ENCODE results near the gene HECW1. TPM values are rescaled to one million over a fixed set of nuclear protein-coding genes. Genes with fewer than 3 reads are reported as not detected.
A peak's percentile ranks its signal among the peaks of the same experiment; 100 is the strongest.
"Not testable (repeated sequence)": the region's sequence is repeated elsewhere in the genome, so short reads cannot be mapped to it uniquely, and the experiment has no call there.

Gene HECW1
- total and polyA plus RNA-seq, 5 donors from 2014 or later, result 0.11 to 0.68 (median 0.34) TPM; not detected in 1

DNA sequence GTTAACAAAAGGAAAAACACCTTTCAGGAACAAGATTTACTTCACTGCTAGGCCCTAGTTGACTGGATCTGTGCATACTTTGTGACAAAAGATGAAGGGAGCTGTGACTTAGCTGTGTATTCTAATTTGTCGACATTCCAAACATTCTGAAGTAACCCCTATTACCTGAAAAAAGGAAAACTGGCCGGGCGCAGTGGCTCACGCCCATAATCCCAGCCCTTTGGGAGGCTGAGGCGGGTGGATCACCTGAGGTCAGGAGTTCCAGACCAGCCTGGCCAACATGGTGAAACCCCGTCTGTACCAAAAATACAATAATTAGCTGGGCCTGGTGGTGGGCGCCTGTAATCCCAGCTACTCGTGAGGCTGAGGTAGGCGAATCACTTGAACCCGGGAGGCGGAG is 472.3 kb downstream of the HECW1 start:
- not testable (repeated sequence) for ATAC-seq (ENCODE audit: low read depth in 2 of 2); H3K9me3 ChIP-seq (ENCODE audit: control insufficient read depth in 2 of 2, low read length in 2 of 2)
- peak overlapping the region; percentile 95 for H3K27ac ChIP-seq (ENCODE audit: insufficient read depth, low read length, poor library complexity, severe bottlenecking)

DNA sequence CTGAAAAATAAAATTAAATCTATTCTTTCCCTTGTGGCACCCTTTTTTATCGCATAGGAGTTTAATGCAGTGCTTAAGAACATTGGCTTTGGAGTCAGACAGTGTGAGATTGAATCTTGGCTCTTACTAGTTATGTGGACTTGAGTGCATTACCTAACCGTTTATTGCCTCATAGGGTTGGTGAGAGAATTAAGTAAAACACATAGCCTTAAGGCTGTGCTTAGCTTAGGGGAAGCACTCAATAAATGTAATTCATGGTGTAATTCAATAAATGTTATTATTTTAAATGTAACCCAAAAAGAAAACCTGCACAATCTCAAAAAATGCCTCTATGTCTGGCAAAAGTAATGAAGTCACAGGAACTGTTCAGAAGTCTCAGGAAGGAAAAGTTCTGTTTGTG is 473.1 kb downstream of the HECW1 start:
- H3K9me3 Mint-ChIP-seq, result no peaks in the 10 kb centered on the region
- peak overlapping the region; percentile 92 to 99 (median 97) for H3K4me3 Mint-ChIP-seq
- peaks cover 11% of the 10 kb centered on the region for H3K27me3 Mint-ChIP-seq
- Histone ChIP-seq H3K9me3 (ENCODE audit: control insufficient read depth in 2 of 2, low read length in 2 of 2) (no peaks in the 10 kb centered on the region), H3K4me3 (ENCODE audit: low read depth, low read length) (peak overlapping the region; percentile 95), H3K27me3 (ENCODE audit: control insufficient read depth, insufficient read depth, low read length) (peaks cover 10% of the 10 kb centered on the region), H3K4me1 (ENCODE audit: control insufficient read depth, insufficient read depth, low read length, poor library complexity, severe bottlenecking) (peaks cover 65% of the 10 kb centered on the region), H3K36me3 (ENCODE audit: control insufficient read depth, insufficient read depth, low read length) (no peaks in the 10 kb centered on the region), H3K27ac (ENCODE audit: insufficient read depth, low read length, poor library complexity, severe bottlenecking) (peak overlapping the region; percentile 95)
- DNase-seq, result peak in 2 of 3 donors; percentile 24 to 36
- H3K4me1 Mint-ChIP-seq, result peaks cover 28 to 52% (median 42%) of the 10 kb centered on the region in 4 donors
- ATAC-seq (ENCODE audit: low read depth in 2 of 2), result no peak
- H3K36me3 Mint-ChIP-seq, result peaks cover 4% of the 10 kb centered on the region
- H3K27ac Mint-ChIP-seq, result peak overlapping the region; percentile 58 to 98 (median 96)

More for the DNA sequence above, 472.3 kb downstream of the HECW1 start:
- H3K9me3 Mint-ChIP-seq; H3K27me3 ChIP-seq (ENCODE audit: control insufficient read depth, insufficient read depth, low read length); H3K36me3 Mint-ChIP-seq; DNase-seq; H3K36me3 ChIP-seq (ENCODE audit: control insufficient read depth, insufficient read depth, low read length): not testable (repeated sequence)
- H3K27ac Mint-ChIP-seq, result peak overlapping the region; percentile 96 to 99 (median 98)
- H3K4me1 Mint-ChIP-seq, result peaks cover 28 to 45% (median 37%) of the 10 kb centered on the region in 4 donors
- peak overlapping the region; percentile 92 to 99 (median 97) for H3K4me3 Mint-ChIP-seq
- H3K4me1 ChIP-seq (ENCODE audit: control insufficient read depth, insufficient read depth, low read length, poor library complexity, severe bottlenecking), result peaks cover 56% of the 10 kb centered on the region
- H3K4me3 ChIP-seq (ENCODE audit: low read depth, low read length), result peak overlapping the region; percentile 95
- H3K27me3 Mint-ChIP-seq, result peaks cover 11% of the 10 kb centered on the region

DNA sequence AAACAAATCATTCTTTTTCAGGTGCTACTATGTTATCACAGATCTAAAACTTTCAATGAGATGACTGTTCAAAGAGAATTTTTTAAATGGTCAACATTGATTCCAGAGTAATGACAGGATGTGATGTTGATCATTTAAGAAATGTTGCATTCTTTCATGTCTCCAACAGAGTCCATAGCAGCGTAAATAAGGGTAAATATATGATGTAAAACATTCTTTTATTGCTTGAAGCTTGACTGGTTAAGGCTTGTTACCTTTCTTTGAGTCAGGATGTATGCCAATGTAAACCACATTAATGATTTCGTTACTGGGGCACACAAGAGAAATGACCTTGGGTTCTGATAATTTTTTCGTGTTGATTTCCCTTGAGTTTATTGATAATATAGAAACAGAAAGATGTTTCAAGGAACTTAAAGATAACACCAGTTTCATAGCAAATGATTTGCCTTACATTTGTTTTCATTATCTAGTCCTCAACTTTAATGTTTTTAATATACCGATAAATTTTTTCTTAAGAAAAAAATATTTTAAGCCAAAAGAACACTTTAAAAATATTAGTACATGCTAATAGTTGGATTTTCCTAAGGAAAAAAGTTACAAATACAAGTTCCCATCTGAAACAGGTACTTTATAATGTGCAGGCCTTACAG is 473.9 kb downstream of the HECW1 start:
- Mint-ChIP-seq H3K9me3 (no peaks in the 10 kb centered on the region), H3K27ac (peak overlapping the region; percentile 96 to 99 (median 98)), H3K4me1 (peaks cover 35 to 60% (median 49%) of the 10 kb centered on the region in 4 donors), H3K4me3 (peak overlapping the region; percentile 92 to 99 (median 97)), H3K27me3 (peaks cover 9% of the 10 kb centered on the region), H3K36me3 (peaks cover 4% of the 10 kb centered on the region)
- DNase-seq (peak in 2 of 3 donors; percentile 56 to 66), ATAC-seq (ENCODE audit: low read depth in 2 of 2) (no peak)
- Histone ChIP-seq H3K36me3 (ENCODE audit: control insufficient read depth, insufficient read depth, low read length) (no peaks in the 10 kb centered on the region), H3K4me3 (ENCODE audit: low read depth, low read length) (peak overlapping the region; percentile 95), H3K9me3 (ENCODE audit: control insufficient read depth in 2 of 2, low read length in 2 of 2) (no peaks in the 10 kb centered on the region), H3K27ac (ENCODE audit: insufficient read depth, low read length, poor library complexity, severe bottlenecking) (peak overlapping the region; percentile 95), H3K27me3 (ENCODE audit: control insufficient read depth, insufficient read depth, low read length) (peaks cover 7% of the 10 kb centered on the region), H3K4me1 (ENCODE audit: control insufficient read depth, insufficient read depth, low read length, poor library complexity, severe bottlenecking) (peaks cover 73% of the 10 kb centered on the region)

DNA sequence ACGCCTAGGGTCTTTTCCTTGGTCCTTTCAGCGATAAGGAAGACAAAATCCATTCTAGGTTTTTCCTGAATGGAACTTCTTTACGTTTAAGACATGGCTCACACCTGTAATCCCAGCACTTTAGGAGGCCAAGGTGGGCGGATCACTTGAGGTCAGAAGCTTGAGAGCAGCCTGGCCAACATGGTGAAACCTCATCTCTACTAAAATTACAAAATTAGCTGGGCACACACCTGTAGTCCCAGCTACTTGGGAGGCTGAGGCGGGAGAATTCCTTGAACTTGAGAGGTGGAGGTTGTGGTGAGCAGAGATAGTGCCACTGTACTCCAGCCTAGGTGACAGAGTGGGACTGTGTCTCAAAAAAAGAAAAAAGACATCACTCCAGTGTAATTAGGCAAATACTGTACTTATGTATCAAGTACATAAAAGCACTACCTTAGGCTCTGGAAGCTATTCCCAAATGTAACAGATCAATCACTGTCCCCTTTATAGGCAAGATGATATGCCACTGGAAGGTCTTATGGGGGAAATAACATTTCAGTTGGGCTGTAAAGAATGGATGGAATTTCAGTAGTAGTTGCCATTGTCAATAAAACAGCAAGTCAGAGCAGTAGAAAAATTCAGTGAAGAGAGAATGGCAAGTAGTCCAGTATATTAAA is 476.2 kb downstream of the HECW1 start:
- H3K4me3 Mint-ChIP-seq, result peak overlapping the region; percentile 46 to 82 (median 67)
- no peaks in the 10 kb centered on the region for H3K36me3 ChIP-seq (ENCODE audit: control insufficient read depth, insufficient read depth, low read length)
- peak overlapping the region; percentile 95 for H3K27ac ChIP-seq (ENCODE audit: insufficient read depth, low read length, poor library complexity, severe bottlenecking)
- H3K4me3 ChIP-seq (ENCODE audit: low read depth, low read length), result peak overlapping the region; percentile 95
- H3K4me1 ChIP-seq (ENCODE audit: control insufficient read depth, insufficient read depth, low read length, poor library complexity, severe bottlenecking), result peaks cover 87% of the 10 kb centered on the region
- H3K9me3 Mint-ChIP-seq, result no peaks in the 10 kb centered on the region
- no peaks in the 10 kb centered on the region for H3K27me3 ChIP-seq (ENCODE audit: control insufficient read depth, insufficient read depth, low read length)
- H3K9me3 ChIP-seq (ENCODE audit: control insufficient read depth in 2 of 2, low read length in 2 of 2), result no peaks in the 10 kb centered on the region
- H3K27ac Mint-ChIP-seq, result peak overlapping the region in 2 of 3 donors; percentile 77 to 83
- DNase-seq (no peak), ATAC-seq (ENCODE audit: low read depth in 2 of 2) (no peak)
- H3K27me3 Mint-ChIP-seq, result peaks cover 5% of the 10 kb centered on the region
- peaks cover 7% of the 10 kb centered on the region for H3K36me3 Mint-ChIP-seq
- peaks cover 46 to 81% (median 65%) of the 10 kb centered on the region in 4 donors for H3K4me1 Mint-ChIP-seq

DNA sequence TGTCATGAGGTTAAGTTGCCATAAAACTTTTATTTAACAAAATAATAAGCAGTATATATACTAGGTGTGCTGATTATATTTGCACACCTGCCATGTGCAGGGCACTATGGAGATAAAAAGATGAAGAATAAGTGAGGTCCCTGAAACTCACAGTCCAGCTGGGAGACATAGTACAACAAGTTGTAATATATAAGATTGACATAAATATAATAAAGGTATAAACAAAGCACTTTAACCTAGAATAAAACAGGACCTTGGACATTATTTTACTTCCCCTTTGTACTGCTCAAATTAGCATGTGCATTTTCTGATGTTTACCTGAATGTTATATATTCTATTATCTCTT is 476.7 kb downstream of the HECW1 start:
- H3K36me3 Mint-ChIP-seq, result peaks cover 7% of the 10 kb centered on the region
- DNase-seq (no peak), ATAC-seq (ENCODE audit: low read depth in 2 of 2) (no peak)
- Histone ChIP-seq H3K27me3 (ENCODE audit: control insufficient read depth, insufficient read depth, low read length) (no peaks in the 10 kb centered on the region), H3K36me3 (ENCODE audit: control insufficient read depth, insufficient read depth, low read length) (no peaks in the 10 kb centered on the region), H3K9me3 (ENCODE audit: control insufficient read depth in 2 of 2, low read length in 2 of 2) (no peaks in the 10 kb centered on the region), H3K27ac (ENCODE audit: insufficient read depth, low read length, poor library complexity, severe bottlenecking) (peak overlapping the region; percentile 95), H3K4me3 (ENCODE audit: low read depth, low read length) (peak overlapping the region; percentile 27), H3K4me1 (ENCODE audit: control insufficient read depth, insufficient read depth, low read length, poor library complexity, severe bottlenecking) (peaks cover 89% of the 10 kb centered on the region)
- peak overlapping the region in 2 of 3 donors; percentile 83 to 84 for H3K27ac Mint-ChIP-seq
- no peaks in the 10 kb centered on the region for H3K9me3 Mint-ChIP-seq
- H3K4me3 Mint-ChIP-seq, result peak overlapping the region; percentile 33 to 82 (median 67)
- H3K27me3 Mint-ChIP-seq, result no peaks in the 10 kb centered on the region
- H3K4me1 Mint-ChIP-seq, result peaks cover 51 to 81% (median 68%) of the 10 kb centered on the region in 4 donors

DNA sequence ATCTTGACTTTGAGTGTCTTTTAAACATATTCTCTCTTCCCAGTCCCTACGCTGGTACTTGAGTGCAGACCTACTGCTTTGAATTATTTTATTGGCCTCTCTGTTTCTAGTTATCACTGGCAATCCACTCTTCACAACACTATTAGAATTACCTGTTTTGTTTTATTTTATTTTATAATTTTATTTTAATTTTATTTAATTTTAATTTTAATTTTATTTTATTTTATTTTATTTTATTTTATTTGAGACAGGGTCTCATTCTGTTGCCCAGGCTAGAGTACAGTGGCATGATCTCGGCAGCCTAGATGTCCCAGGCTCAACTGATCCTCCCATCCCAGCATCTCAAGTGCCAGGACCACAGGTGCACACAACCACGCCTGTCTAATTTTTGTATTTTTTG is 477.3 kb downstream of the HECW1 start:
- peaks cover 57 to 87% (median 74%) of the 10 kb centered on the region in 4 donors for H3K4me1 Mint-ChIP-seq
- peak overlapping the region; percentile 27 for H3K4me3 ChIP-seq (ENCODE audit: low read depth, low read length)
- no peaks in the 10 kb centered on the region for H3K9me3 Mint-ChIP-seq
- H3K36me3 ChIP-seq (ENCODE audit: control insufficient read depth, insufficient read depth, low read length), result no peaks in the 10 kb centered on the region
- H3K27me3 Mint-ChIP-seq, result no peaks in the 10 kb centered on the region
- no peak for DNase-seq
- peak overlapping the region; percentile 95 for H3K27ac ChIP-seq (ENCODE audit: insufficient read depth, low read length, poor library complexity, severe bottlenecking)
- ATAC-seq (ENCODE audit: low read depth in 2 of 2), result no peak
- no peaks in the 10 kb centered on the region for H3K9me3 ChIP-seq (ENCODE audit: control insufficient read depth in 2 of 2, low read length in 2 of 2)
- peak overlapping the region in 3 of 4 donors; percentile 33 to 68 (median 66) for H3K4me3 Mint-ChIP-seq
- peak overlapping the region; percentile 83 to 85 (median 84) for H3K27ac Mint-ChIP-seq
- no peaks in the 10 kb centered on the region for H3K27me3 ChIP-seq (ENCODE audit: control insufficient read depth, insufficient read depth, low read length)
- peaks cover 89% of the 10 kb centered on the region for H3K4me1 ChIP-seq (ENCODE audit: control insufficient read depth, insufficient read depth, low read length, poor library complexity, severe bottlenecking)
- H3K36me3 Mint-ChIP-seq, result peaks cover 7% of the 10 kb centered on the region

DNA sequence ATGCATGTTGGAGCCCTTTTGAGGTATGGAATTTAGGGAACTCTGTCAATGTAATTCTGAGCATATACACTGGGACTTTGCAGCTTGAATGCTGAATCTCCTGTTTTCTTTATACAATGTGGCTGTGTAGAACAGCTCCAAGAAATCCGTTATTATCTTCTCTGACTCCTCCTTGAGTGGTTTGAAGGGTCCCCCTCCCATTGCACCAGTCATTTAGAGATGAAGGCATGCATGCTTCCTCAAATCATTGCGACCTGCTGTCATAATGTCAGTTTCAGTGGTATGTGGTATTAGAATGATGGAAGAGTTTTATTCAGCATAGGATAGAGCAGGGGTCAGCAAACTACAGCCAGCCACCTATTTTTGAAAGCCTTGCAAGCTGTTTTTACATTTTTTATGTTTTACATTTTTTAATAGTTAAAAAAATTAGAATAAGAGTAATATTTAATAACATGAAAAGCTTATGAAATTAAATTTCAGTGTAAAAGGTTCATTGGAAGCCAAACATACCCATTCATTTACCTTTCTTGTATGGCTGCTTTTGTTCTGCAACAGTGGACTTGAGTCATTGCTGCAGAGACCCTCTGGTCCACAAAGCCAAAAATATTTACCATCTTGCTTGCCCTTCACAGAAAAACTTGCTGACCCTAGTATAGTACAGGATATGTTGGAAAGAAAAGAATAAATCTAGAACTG is 478.6 kb downstream of the HECW1 start:
- Histone ChIP-seq H3K27ac (ENCODE audit: insufficient read depth, low read length, poor library complexity, severe bottlenecking) (no peak overlapping the region), H3K4me3 (ENCODE audit: low read depth, low read length) (peak overlapping the region; percentile 51), H3K27me3 (ENCODE audit: control insufficient read depth, insufficient read depth, low read length) (no peaks in the 10 kb centered on the region), H3K9me3 (ENCODE audit: control insufficient read depth in 2 of 2, low read length in 2 of 2) (no peaks in the 10 kb centered on the region), H3K36me3 (ENCODE audit: control insufficient read depth, insufficient read depth, low read length) (peaks cover 4% of the 10 kb centered on the region), H3K4me1 (ENCODE audit: control insufficient read depth, insufficient read depth, low read length, poor library complexity, severe bottlenecking) (peaks cover 88% of the 10 kb centered on the region)
- Mint-ChIP-seq H3K27ac (peak overlapping the region; percentile 37 to 84 (median 83)), H3K27me3 (no peaks in the 10 kb centered on the region), H3K4me3 (peak overlapping the region; percentile 38 to 83 (median 74)), H3K9me3 (no peaks in the 10 kb centered on the region), H3K4me1 (peaks cover 58 to 91% (median 76%) of the 10 kb centered on the region in 4 donors), H3K36me3 (peaks cover 12% of the 10 kb centered on the region)
- DNase-seq (peak in 1 of 3 donors; percentile 58), ATAC-seq (ENCODE audit: low read depth in 2 of 2) (no peak)
